ENCODE results near the gene ACTG2. TPM values are rescaled to one million over a fixed set of nuclear protein-coding genes. Genes with fewer than 3 reads are reported as not detected.
A peak's percentile ranks its signal among the peaks of the same experiment; 100 is the strongest.

Gene ACTG2
- total RNA-seq, 1 experiment from 2014 or later: 0.08 TPM

DNA sequence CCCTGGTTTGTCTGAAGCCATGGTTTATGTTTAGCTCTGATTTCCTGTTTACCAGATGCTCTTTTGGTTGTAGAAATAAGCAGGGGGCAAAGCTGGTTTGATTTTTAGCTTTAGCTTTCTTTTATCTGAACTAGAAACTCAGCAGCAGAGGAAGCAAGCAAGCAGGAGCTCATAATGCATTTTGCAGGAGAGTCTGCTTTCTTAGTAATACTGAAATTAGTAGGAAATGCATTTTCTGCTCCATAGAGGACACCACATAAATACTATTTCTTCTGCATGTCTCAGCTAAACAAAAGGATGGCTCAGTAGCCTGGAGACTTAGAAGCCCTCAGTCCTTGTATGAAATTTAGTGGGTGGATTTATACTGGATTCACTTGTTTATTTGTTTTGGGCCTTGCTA lies 57.0 kb downstream of the ACTG2 start:
- DNase-seq: no peak
- Histone ChIP-seq H3K4me1 (no peaks in the 10 kb centered on the region), H3K27me3 (no peaks in the 10 kb centered on the region), H3K4me3 (no peak overlapping the region), H3K27ac (no peak overlapping the region), H3K9me3 (replicated peaks) (no peaks in the 10 kb centered on the region), H3K36me3 (peaks cover 79% of the 10 kb centered on the region)

GRCh38 chr2:73952499-73953446 lies 60.0 kb downstream of the ACTG2 start:
- Histone ChIP-seq H3K4me1 (no peaks in the 10 kb centered on the region), H3K4me3 (no peak overlapping the region), H3K27me3 (no peaks in the 10 kb centered on the region), H3K9me3 (replicated peaks) (no peaks in the 10 kb centered on the region), H3K27ac (no peak overlapping the region), H3K36me3 (peaks cover 83% of the 10 kb centered on the region)
- no peak for DNase-seq

DNA sequence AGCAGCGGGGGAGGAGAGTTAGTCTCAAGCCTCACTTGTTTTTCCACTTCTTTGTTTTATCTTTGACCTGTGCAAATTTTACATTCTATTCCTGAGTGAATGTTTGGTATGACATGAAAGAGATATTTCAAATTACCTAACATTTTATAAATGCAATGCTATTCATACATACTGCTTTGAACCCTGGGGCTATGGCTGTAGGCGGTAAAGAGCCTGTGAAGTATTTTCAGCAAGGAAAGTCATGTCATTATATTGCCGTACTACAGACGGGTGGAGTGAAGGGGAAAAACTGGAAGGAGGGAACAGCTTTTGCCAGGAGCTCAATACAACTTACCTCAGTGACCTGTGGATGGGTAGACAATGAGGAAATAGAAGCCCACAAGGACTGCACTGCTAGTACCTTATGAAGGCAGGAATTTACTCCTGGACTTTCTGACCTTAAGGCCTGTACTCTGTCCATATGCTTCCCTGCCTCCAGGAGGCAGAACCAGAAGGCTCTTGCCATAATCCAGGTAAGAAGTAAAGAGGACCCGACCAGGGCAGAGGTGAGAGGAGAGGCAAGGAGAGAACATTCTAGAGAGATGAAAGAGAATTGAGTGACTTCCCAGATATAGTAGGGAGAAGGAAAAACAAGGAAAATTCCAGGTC lies 63.5 kb downstream of the ACTG2 start:
- H3K4me3 ChIP-seq: no peak overlapping the region
- no peaks in the 10 kb centered on the region for H3K27me3 ChIP-seq
- peaks cover 74% of the 10 kb centered on the region for H3K36me3 ChIP-seq
- H3K27ac ChIP-seq: no peak overlapping the region
- no peak for DNase-seq
- no peaks in the 10 kb centered on the region for H3K9me3 ChIP-seq (replicated peaks)
- no peaks in the 10 kb centered on the region for H3K4me1 ChIP-seq

- Histone ChIP-seq H3K4me1 (peaks cover 5% of the 10 kb centered on the region; the same call in 1 of the 2 replicates), H3K9me3 (replicated peaks) (no peaks in the 10 kb centered on the region; the same call in 1 of the 2 replicates)
- no peak for DNase-seq
These were observed 68.5 kb downstream of the ACTG2 start for GRCh38 chr2:73961274-73961673.

GRCh38 chr2:73961823-73962615 lies 69.2 kb downstream of the ACTG2 start:
- Histone ChIP-seq H3K9me3 (replicated peaks) (no peaks in the 10 kb centered on the region; the same call in 1 of the 2 replicates), H3K4me3 (no peak overlapping the region), H3K27ac (no peak overlapping the region), H3K27me3 (no peaks in the 10 kb centered on the region), H3K36me3 (peaks cover 28% of the 10 kb centered on the region), H3K4me1 (peaks cover 5% of the 10 kb centered on the region; the same call in 1 of the 2 replicates)
- DNase-seq: no peak

More at GRCh38 chr2:73961274-73961673, 68.5 kb downstream of the ACTG2 start:
- Histone ChIP-seq H3K36me3 (peaks cover 36% of the 10 kb centered on the region), H3K4me3 (no peak overlapping the region), H3K27ac (no peak overlapping the region), H3K27me3 (no peaks in the 10 kb centered on the region)

DNA sequence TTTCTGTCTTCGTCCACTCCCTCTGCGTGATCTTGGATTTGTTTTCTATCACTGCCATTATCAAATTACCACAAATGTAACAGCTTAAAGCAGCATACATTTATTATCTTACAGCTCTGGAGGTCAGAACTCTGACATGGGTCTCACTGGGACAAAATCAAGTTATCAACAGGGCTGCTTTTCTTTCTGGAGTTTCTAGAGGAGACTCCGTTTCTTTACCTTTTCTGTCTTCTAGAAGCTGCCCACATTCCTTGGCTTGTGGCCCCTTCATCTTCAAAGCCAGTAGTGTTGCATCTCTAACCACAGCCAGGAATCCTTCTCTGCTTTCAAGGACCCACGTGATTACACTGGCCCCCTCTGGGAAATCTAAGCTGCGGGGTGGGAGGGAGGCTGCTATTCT lies 70.0 kb downstream of the ACTG2 start:
- peaks cover 5% of the 10 kb centered on the region; the same call in 1 of the 2 replicates for H3K4me1 ChIP-seq
- peaks cover 22% of the 10 kb centered on the region for H3K36me3 ChIP-seq

GRCh38 chr2:73963385-73964120 lies 70.7 kb downstream of the ACTG2 start:
- H3K4me3 ChIP-seq: no peak overlapping the region
- H3K27ac ChIP-seq: no peak overlapping the region
- no peaks in the 10 kb centered on the region; the same call in 1 of the 2 replicates for H3K9me3 ChIP-seq (replicated peaks)
- no peak for DNase-seq
- no peaks in the 10 kb centered on the region for H3K27me3 ChIP-seq
- peaks cover 14% of the 10 kb centered on the region for H3K36me3 ChIP-seq
- peaks cover 5% of the 10 kb centered on the region; the same call in 1 of the 2 replicates for H3K4me1 ChIP-seq

More for the DNA sequence above, 70.0 kb downstream of the ACTG2 start:
- Histone ChIP-seq H3K9me3 (replicated peaks) (no peaks in the 10 kb centered on the region; the same call in 1 of the 2 replicates), H3K4me3 (no peak overlapping the region), H3K27ac (no peak overlapping the region), H3K27me3 (no peaks in the 10 kb centered on the region)
- DNase-seq: no peak

GRCh38 chr2:73964223-73964622 lies 71.4 kb downstream of the ACTG2 start:
- peaks cover 5% of the 10 kb centered on the region; the same call in 1 of the 2 replicates for H3K4me1 ChIP-seq
- H3K9me3 ChIP-seq (replicated peaks): no peaks in the 10 kb centered on the region; the same call in 1 of the 2 replicates
- no peak overlapping the region for H3K27ac ChIP-seq
- peak in 1 of 2 experiments; percentile 40 for DNase-seq
- no peak overlapping the region for H3K4me3 ChIP-seq
- peaks cover 8% of the 10 kb centered on the region for H3K36me3 ChIP-seq
- no peaks in the 10 kb centered on the region for H3K27me3 ChIP-seq

DNA sequence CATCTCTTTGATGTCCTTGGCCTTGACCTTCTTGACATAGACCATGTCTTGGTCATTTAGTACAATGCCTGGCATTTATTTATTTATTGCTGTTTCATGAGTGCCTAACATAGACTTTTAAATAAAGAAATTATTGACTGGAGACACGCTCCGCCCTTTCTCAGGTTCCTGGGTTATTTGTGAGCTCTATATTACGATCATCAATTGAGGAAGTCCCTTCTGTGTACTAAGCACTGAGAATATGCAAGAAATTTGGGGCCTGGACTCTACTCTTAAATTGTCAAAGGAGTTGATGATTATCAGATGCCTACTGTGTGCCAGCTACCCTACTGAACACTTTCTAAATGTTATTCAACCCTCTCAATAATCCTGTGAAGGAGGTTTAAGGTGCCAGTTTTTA lies 72.2 kb downstream of the ACTG2 start:
- Histone ChIP-seq H3K36me3 (no peaks in the 10 kb centered on the region), H3K4me3 (no peak overlapping the region), H3K27ac (no peak overlapping the region), H3K4me1 (peaks cover 5% of the 10 kb centered on the region; the same call in 1 of the 2 replicates), H3K27me3 (no peaks in the 10 kb centered on the region), H3K9me3 (replicated peaks) (no peaks in the 10 kb centered on the region; the same call in 1 of the 2 replicates)
- no peak for DNase-seq

DNA sequence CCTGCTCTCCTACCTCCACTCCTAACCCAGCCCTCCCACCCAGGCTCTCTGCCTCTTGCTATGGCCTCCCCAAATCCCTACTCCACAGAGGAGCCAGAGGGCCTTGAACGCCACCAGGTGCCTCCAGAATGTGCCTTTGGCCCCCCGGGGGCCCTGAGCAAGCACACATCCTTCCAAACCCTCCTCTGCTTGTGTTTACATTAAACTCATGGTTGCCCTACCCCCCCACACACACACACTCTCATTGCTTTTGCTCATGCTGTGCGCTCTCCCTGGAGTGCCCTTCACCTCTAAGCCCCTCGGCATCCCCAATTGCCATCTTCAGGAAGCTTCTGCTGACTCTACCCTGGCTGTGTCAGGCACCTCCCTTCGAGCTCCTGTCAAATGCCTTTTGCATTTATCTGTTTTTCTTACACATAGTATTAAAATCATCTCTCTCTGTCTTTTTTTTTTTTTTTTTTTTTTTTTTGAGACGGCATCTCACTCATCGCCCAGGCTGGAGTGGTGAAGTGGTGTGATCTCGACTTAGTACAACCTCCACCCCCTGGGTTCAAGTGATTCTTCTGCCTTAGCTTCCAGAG lies 75.6 kb downstream of the ACTG2 start:
- Histone ChIP-seq H3K36me3 (no peaks in the 10 kb centered on the region), H3K4me1 (peaks cover 22% of the 10 kb centered on the region), H3K27ac (no peak overlapping the region), H3K27me3 (no peaks in the 10 kb centered on the region), H3K9me3 (replicated peaks) (no peaks in the 10 kb centered on the region), H3K4me3 (no peak overlapping the region)
- no peak for DNase-seq

- DNase-seq: no peak
- Histone ChIP-seq H3K4me1 (peaks cover 19% of the 10 kb centered on the region), H3K36me3 (no peaks in the 10 kb centered on the region), H3K4me3 (no peak overlapping the region), H3K27ac (no peak overlapping the region), H3K27me3 (no peaks in the 10 kb centered on the region), H3K9me3 (replicated peaks) (no peaks in the 10 kb centered on the region)
These were observed 76.5 kb downstream of the ACTG2 start for GRCh38 chr2:73969356-73969755.
